SH-SY5Y (cell line): ENCODE results near the gene CAMKMT.

Source experiments
- GATA2 ChIP-seq: IDR thresholded peaks from 2 replicates; pipeline ENCODE4 v1.6.1; 2011; ENCODE audit warnings: mild to moderate bottlenecking, low read depth, low read length
- GATA3 ChIP-seq: IDR thresholded peaks from 2 replicates; pipeline ENCODE4 v1.6.1; 2011; ENCODE audit warnings: low read depth, mild to moderate bottlenecking, low read length, moderate library complexity

DNA sequence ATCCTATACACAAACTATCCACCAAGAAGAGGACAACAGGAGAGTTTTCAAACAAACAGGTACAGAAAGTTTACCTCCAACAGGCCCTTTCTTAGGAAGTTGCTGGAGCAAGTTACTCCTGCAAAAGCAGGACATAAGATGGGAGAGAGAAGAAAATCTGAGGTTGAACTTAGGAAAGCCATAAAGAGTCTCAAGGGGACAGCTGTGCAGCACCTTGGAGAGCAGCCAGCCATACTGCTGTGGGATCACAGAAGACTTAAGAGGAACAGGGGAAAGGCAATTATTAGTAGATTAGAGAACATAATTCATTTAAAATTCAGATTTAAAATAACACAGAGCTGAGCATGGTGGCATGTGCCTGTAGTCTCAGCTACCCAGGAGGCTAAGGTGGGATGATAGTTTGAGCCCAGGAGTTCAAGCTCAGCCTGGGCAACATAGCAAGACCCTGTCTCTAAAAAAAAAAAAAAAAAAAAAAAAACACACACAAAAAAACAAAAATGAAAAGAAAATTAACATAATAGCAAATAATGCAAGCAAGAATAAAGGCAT, 431.6 kb downstream of the CAMKMT start:
- TF ChIP-seq GATA2 = no peak
- TF ChIP-seq GATA3 = no peak
